Nephron (organoid): Measurements from ENCODE around the gene TDRD9.

Experiments
- H3K27ac Mint-ChIP-seq, 3 experiments: 2 replicates each; pipeline ENCODE4 v1.8.0; 2020; ENCODE audit warnings: mixed read lengths in 3 of 3, mild to moderate bottlenecking in 2 of 3, moderate library complexity in 1 of 3
- H3K27me3 Mint-ChIP-seq: 2 replicates; pipeline ENCODE4 v1.8.0; 2021; ENCODE audit warnings: low read depth, mild to moderate bottlenecking, moderate library complexity, mixed read lengths
- H3K36me3 Mint-ChIP-seq: 2 replicates; pipeline ENCODE4 v1.8.0; 2020; ENCODE audit warnings: low read depth, mixed read lengths
- H3K4me1 Mint-ChIP-seq: 2 replicates; pipeline ENCODE4 v1.8.0; 2020; ENCODE audit warnings: mixed read lengths
- H3K4me3 Mint-ChIP-seq, 3 experiments: 2 replicates each; pipeline ENCODE4 v1.8.0; 2020; ENCODE audit warnings: mild to moderate bottlenecking in 3 of 3, mixed read lengths in 3 of 3, moderate library complexity in 2 of 3
- H3K9me3 Mint-ChIP-seq: 2 replicates; pipeline ENCODE4 v1.8.0; 2020; ENCODE audit warnings: mixed read lengths
- CTCF ChIP-seq, 3 experiments: fragments of 200-600 bp; sonication (generic); IDR thresholded peaks; one replicate each; pipeline ENCODE4 v1.5.0; 2021; ENCODE audit warnings: antibody characterized with exemption in 3 of 3; ENCODE audit not compliant: unreplicated experiment in 3 of 3

TDRD9 gene

GRCh38 chr14:104101086-104101621 is 172.9 kb downstream of the TDRD9 start:
- Mint-ChIP-seq H3K27me3 (no peaks in the 10 kb centered on the region), H3K4me3 (no peak overlapping the region), H3K36me3 (no peaks in the 10 kb centered on the region), H3K4me1 (no peaks in the 10 kb centered on the region), H3K27ac (no peak overlapping the region), H3K9me3 (no peaks in the 10 kb centered on the region)
- no peak for TF ChIP-seq CTCF (IDR thresholded peaks at IDR 0.05; ENCODE audit: unreplicated experiment in 3 of 3)

GRCh38 chr14:104101651-104102281 is 173.5 kb downstream of the TDRD9 start:
- H3K27ac Mint-ChIP-seq: no peak overlapping the region
- no peaks in the 10 kb centered on the region for H3K27me3 Mint-ChIP-seq
- H3K4me1 Mint-ChIP-seq: no peaks in the 10 kb centered on the region
- TF ChIP-seq CTCF (IDR thresholded peaks at IDR 0.05; ENCODE audit: unreplicated experiment in 3 of 3): no peak
- H3K9me3 Mint-ChIP-seq: no peaks in the 10 kb centered on the region
- H3K36me3 Mint-ChIP-seq: no peaks in the 10 kb centered on the region
- no peak overlapping the region for H3K4me3 Mint-ChIP-seq
